Transverse colon (tissue), 4 donors: ENCODE measurements around the gene CTDSP2. TPM values are rescaled to one million over a fixed set of nuclear protein-coding genes. Genes with fewer than 3 reads are reported as not detected.
"Not testable (repeated sequence)": the region's sequence is repeated elsewhere in the genome, so short reads cannot be mapped to it uniquely, and the experiment has no call there.

ENCODE experiments used
- DNase-seq: peaks from one replicate; pipeline ENCODE4 v3.0.0-alpha.2; 2019
- H3K27ac ChIP-seq, 4 donors: fragments of 200-600 bp; sonication (generic); 2 replicates each; pipeline ENCODE4 v1.5.1; 2016 to 2018; ENCODE audit warnings: inconsistent platforms in 4 of 4
- H3K27me3 ChIP-seq: fragments of 200-600 bp; sonication (generic); 2 replicates; pipeline ENCODE4 v1.5.1; 2017; ENCODE audit warnings: inconsistent platforms
- H3K36me3 ChIP-seq, 4 donors: fragments of 200-600 bp; sonication (generic); 2 replicates each; pipeline ENCODE4 v1.5.1; 2017 to 2019; ENCODE audit warnings: inconsistent platforms in 4 of 4
- H3K4me1 ChIP-seq, 4 donors: fragments of 200-600 bp; sonication (generic); 2 replicates each; pipeline ENCODE4 v1.5.1; 2017 to 2020; ENCODE audit warnings: inconsistent platforms in 4 of 4
- H3K4me3 ChIP-seq, 4 donors: fragments of 200-600 bp; sonication (generic); 1 replicate in 1 of 4; 2 replicates in 3 of 4; pipeline versions ENCODE4 v1.5.1 to v1.6.1; 2017 to 2019; ENCODE audit warnings: inconsistent platforms in 4 of 4
- H3K9me3 ChIP-seq, 2 donors: fragments of 200-600 bp; sonication (generic); 2 replicates each; pipeline ENCODE4 v1.5.1; 2017 to 2019; ENCODE audit warnings: inconsistent platforms in 2 of 2
- EP300 ChIP-seq: sonication (generic); formaldehyde crosslinking; IDR thresholded peaks from one replicate; pipeline ENCODE4 v1.6.1; 2017; ENCODE audit warnings: antibody characterized with exemption, low read depth
- POLR2A ChIP-seq: fragments of 450-650 bp; IDR thresholded peaks from one replicate; pipeline ENCODE4 v1.6.1; 2016; ENCODE audit warnings: antibody characterized with exemption, mild to moderate bottlenecking, moderate library complexity
- POLR2AphosphoS5 ChIP-seq, 3 donors: sonication (generic); formaldehyde crosslinking; IDR thresholded peaks; one replicate each; pipeline ENCODE4 v1.6.1; 2016; ENCODE audit warnings: antibody characterized with exemption in 3 of 3
- WGBS, 2 donors: methylation state at CpG; one replicate each; pipeline ENCODE4 v1.1.5; 2018; ENCODE audit warnings: low coverage in 1 of 2; 5-methylcytosine and 5-hydroxymethylcytosine counted together
- in situ Hi-C, 4 donors: fragments of 200-750 bp; cut with MboI; loops; one replicate each; pipeline versions ENCODE4 v1.15.0 to v1.15.1; 2017; ENCODE audit warnings: low sequenced_read_pairs in 3 of 4, low pct_ligation_motif_present in 1 of 4, low pct_unique_long_range_greater_than_20kb in 1 of 4
- intact Hi-C: fragments of 100-400 bp; cut with DNase I; formaldehyde crosslinking; loops from one replicate; pipeline ENCODE4 v1.15.1; 2023; ENCODE audit warnings: low total_unique reads
- total RNA-seq, 4 donors: library from RNA; depleted of rRNA; stranded (reverse); fragments of >200 nt; gene quantifications; one replicate each; pipeline ENCODE4 v1.1.0, GENCODE V29; 2016
- TF ChIP-seq, protein P1 (sequence below), 5 experiments: fragments of 200-600 bp in 3 of 5; fragments of 450-650 bp in 2 of 5; sonication (generic) in 3 of 5; IDR thresholded peaks; 1 replicate in 2 of 5; 2 replicates in 3 of 5; pipeline ENCODE4 v1.5.1; 2016 to 2017; ENCODE audit warnings: antibody characterized with exemption in 5 of 5, inconsistent platforms in 3 of 5, mild to moderate bottlenecking in 2 of 5, moderate library complexity in 1 of 5

Gene CTDSP2
- total RNA-seq, 4 donors from 2014 or later, result 174 to 268 (median 231) TPM

DNA sequence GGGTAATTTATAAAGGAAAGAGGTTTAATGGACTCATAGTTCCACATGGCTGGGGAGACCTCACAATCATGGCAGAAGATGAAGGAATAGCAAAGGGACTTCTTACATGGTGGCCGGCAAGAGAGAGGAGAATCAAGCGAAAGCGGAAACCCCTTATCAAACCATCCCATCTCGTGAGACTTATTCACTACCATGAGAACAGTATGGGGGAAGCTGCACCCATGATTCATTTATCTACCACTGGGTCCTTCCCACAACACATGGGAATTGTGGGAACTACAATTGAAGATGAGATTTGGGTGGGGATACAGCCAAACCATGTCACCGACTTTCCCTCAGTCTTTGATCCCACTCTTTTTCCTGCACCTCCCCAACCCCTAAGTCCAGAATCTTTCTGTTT lies 12.6 kb upstream of the CTDSP2 start:
- TF ChIP-seq POLR2AphosphoS5 (IDR thresholded peaks at IDR 0.05) (no peak), EP300 (no peak), POLR2A (no peak)
- TF ChIP-seq, protein P1, sequence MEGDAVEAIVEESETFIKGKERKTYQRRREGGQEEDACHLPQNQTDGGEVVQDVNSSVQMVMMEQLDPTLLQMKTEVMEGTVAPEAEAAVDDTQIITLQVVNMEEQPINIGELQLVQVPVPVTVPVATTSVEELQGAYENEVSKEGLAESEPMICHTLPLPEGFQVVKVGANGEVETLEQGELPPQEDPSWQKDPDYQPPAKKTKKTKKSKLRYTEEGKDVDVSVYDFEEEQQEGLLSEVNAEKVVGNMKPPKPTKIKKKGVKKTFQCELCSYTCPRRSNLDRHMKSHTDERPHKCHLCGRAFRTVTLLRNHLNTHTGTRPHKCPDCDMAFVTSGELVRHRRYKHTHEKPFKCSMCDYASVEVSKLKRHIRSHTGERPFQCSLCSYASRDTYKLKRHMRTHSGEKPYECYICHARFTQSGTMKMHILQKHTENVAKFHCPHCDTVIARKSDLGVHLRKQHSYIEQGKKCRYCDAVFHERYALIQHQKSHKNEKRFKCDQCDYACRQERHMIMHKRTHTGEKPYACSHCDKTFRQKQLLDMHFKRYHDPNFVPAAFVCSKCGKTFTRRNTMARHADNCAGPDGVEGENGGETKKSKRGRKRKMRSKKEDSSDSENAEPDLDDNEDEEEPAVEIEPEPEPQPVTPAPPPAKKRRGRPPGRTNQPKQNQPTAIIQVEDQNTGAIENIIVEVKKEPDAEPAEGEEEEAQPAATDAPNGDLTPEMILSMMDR (IDR thresholded peaks at IDR 0.05), result no peak
- in situ Hi-C loops, result no loop called here
- Histone ChIP-seq H3K27me3 (no peaks in the 10 kb centered on the region), H3K9me3 (no peaks in the 10 kb centered on the region), H3K36me3 (no peaks in the 10 kb centered on the region), H3K4me3 (no peak overlapping the region), H3K27ac (no peak overlapping the region), H3K4me1 (peaks cover under 1 to 5% (median 2%) of the 10 kb centered on the region in 4 donors)
- 89 to 97% methylated on average over 5 of the region's 5 CpGs for WGBS, 2 donors
- intact Hi-C loops, result no loop called here
- DNase-seq, result no peak

DNA sequence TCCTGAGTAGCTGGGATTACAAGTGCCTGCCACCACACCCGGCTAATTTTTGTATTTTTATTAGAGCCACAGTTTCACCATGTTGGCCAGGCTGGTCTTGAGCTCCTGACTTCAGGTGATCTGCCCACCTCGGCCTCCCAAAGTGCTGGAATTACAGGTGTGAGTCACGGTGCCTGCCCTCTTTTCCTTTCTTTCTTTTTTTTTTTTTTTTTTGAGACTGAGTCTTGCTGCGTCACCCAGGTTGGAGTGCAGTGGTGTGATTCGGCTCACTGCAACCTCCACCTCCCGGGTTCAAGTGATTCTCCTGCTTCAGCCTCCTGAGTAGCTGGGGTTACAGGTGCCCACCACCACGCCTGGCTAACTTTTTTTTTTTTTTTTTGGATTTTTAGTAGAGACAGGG lies 11.6 kb upstream of the CTDSP2 start:
- H3K4me3 ChIP-seq, intact Hi-C loops, DNase-seq: not testable (repeated sequence)

DNA sequence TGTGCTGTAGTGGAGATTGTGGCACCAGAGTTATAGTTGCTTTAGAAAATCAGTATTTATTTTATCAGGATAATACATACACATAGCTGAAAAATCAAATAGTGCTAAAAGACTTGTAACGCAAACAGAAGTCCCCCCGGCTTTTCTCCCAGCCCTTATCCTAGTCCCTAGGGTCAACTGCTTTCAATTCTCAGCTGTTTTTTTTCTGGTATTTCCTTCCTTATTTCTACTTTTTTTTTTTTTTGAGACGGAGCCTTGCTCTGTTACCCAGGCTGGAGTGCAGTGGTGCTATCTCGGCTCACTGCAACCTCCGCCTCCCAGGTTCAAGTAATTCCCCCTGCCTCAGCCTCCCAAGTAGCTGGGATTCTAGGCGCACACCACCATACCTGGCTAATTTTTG lies 8.4 kb upstream of the CTDSP2 start:
- intact Hi-C loops, result no loop called here
- Histone ChIP-seq H3K9me3 (no peaks in the 10 kb centered on the region), H3K27ac (no peak overlapping the region), H3K4me1 (peaks cover 10 to 17% (median 13%) of the 10 kb centered on the region in 4 donors), H3K27me3 (peaks cover 7% of the 10 kb centered on the region), H3K36me3 (no peaks in the 10 kb centered on the region), H3K4me3 (no peak overlapping the region)
- no peak for DNase-seq
- WGBS, 2 donors, result 75 to 79% methylated on average over 2 to 6 of the region's 6 CpGs
- no peak for TF ChIP-seq POLR2AphosphoS5 (IDR thresholded peaks at IDR 0.05)
- no peak for TF ChIP-seq POLR2A
- no peak for TF ChIP-seq EP300
- TF ChIP-seq, protein P1 (IDR thresholded peaks at IDR 0.05), result no peak
- in situ Hi-C loops, result no loop called here

More for the DNA sequence above, 11.6 kb upstream of the CTDSP2 start:
- H3K4me1 ChIP-seq, H3K27me3 ChIP-seq, H3K36me3 ChIP-seq, in situ Hi-C loops, H3K27ac ChIP-seq, H3K9me3 ChIP-seq: not testable (repeated sequence)
- WGBS, 2 donors, result 89 to 92% methylated on average over 6 to 7 of the region's 7 CpGs

DNA sequence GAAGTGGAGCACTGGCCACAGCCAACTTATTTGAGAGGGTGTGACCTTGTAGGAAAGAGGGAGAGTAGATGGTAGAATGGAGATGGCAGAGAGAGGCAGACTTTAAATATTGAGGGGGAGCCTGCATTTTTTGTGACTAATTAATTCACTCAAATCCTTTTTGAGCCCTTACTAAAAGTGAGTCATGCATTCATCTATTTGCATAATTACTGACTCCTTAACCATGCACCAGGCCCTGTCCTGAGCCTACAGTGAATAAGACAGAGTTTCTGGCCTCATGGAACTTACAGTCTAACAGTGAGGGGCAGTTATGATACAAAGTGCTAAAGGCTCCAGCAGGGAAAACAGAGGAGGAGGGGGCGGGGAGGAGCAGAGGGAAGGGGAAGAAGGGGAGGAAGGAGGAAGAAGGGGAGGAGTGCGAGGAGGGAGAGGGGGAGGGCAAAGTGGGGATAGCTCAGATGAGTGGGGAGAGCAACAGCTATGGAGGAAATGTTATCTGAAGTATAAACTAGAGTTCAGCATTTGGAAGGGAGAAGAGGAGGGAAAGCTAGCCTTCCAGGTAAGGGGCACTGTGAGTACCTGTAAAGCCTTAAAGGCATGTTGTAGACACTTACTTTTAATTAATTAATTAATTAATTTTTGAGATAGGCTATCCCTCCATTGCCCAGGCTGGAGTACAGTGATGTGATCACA lies 7.5 kb upstream of the CTDSP2 start:
- H3K9me3 ChIP-seq, result no peaks in the 10 kb centered on the region
- intact Hi-C loops, result no loop called here
- peaks cover 7% of the 10 kb centered on the region for H3K27me3 ChIP-seq
- no peak overlapping the region for H3K4me3 ChIP-seq
- in situ Hi-C loops, result no loop called here
- H3K27ac ChIP-seq, result peak overlapping the region in 3 of 4 donors; percentile 67 to 84 (median 79)
- TF ChIP-seq, protein P1 (IDR thresholded peaks at IDR 0.05), result no peak
- TF ChIP-seq EP300 (no peak), POLR2AphosphoS5 (IDR thresholded peaks at IDR 0.05) (no peak), POLR2A (no peak)
- 85 to 86% methylated on average over 1 to 2 of the region's 2 CpGs for WGBS, 2 donors
- H3K4me1 ChIP-seq, result peaks cover 10 to 17% (median 13%) of the 10 kb centered on the region in 4 donors
- H3K36me3 ChIP-seq, result no peaks in the 10 kb centered on the region
- no peak for DNase-seq
